ENCODE results near the gene MOB3B. TPM values are rescaled to one million over a fixed set of nuclear protein-coding genes. Genes with fewer than 3 reads are reported as not detected.

The MOB3B gene
- total RNA-seq (2021; ENCODE audit: unreplicated experiment) (0.03 TPM), Bru-seq, nascent RNA (percentile 8 among the genes with signal in this experiment), BruChase-seq, experiment 1, labeled RNA remaining after a 2-hour chase (percentile 11 among the genes with signal in this experiment), BruChase-seq, experiment 2, labeled RNA remaining after a 6-hour chase (percentile 9 among the genes with signal in this experiment)
- not detected for polyA plus RNA-seq (2012; ENCODE audit: insufficient read length)
- long read RNA-seq, result 0 reads

GRCh38 chr9:27529316-27530278, at the start of gene MOB3B:
TSS of gene MOB3B (minus strand) at chr9:27529814. CDS start at chr9:27455550, 74,264 bp downstream.
- Histone ChIP-seq H3K36me3 (ENCODE audit: control insufficient read depth, insufficient read depth, low read length) (no peaks in the 10 kb centered on the region), H3K4me3 (ENCODE audit: low read depth in 2 of 2, low read length in 2 of 2) (peak within 1 kb of the TSS; percentile 33 to 40), H3K27me3 (ENCODE audit: control insufficient read depth, insufficient read depth, low read length) (no peaks in the 10 kb centered on the region), H3K4me1 (ENCODE audit: control insufficient read depth, insufficient read depth, low read length) (no peaks in the 10 kb centered on the region), H3K9me3 (ENCODE audit: control insufficient read depth, insufficient read depth, low read depth, low read length) (no peaks in the 10 kb centered on the region), H3K27ac (ENCODE audit: low read length) (no peak within 1 kb of the TSS)
- ChIA-PET POLR2A (no interaction called here), CTCF (no interaction called here)
- BruUV-seq (replicated peaks), result no TSS peak
- peak; percentile 88 for ATAC-seq
- intact Hi-C loops (cut with micrococcal nuclease; ENCODE audit: unreplicated experiment), result loop anchor here (5.0 kb wide), 1 partner anchor 197 kb away; no protein-coding TSS in a partner anchor
- DNase-seq (ENCODE audit: low read depth, low spot score), result no peak
- in situ Hi-C loops (cut with HindIII; ENCODE audit: low pct_unique_long_range_greater_than_20kb, low sequenced_read_pairs), result no loop called here
- TF ChIP-seq CTCF (IDR thresholded peaks at IDR 0.05) (peak; percentile 75), TCF7L2 (IDR thresholded peaks at IDR 0.05; ENCODE audit: low read depth, low read length) (no peak), SIN3A (IDR thresholded peaks at IDR 0.05; ENCODE audit: borderline replicate concordance, insufficient read depth, low read depth, low read length) (no peak), REST (IDR thresholded peaks at IDR 0.05; ENCODE audit: insufficient read depth in 1 of 2, low read depth in 2 of 2, low read length in 1 of 2) (no peak), POLR2AphosphoS5 (IDR thresholded peaks at IDR 0.05; ENCODE audit: low read depth, low read length) (no peak)

- CTCF ChIA-PET, result no interaction called here
- H3K9me3 ChIP-seq (ENCODE audit: control insufficient read depth, insufficient read depth, low read depth, low read length), result no peaks in the 10 kb centered on the region
- H3K36me3 ChIP-seq (ENCODE audit: control insufficient read depth, insufficient read depth, low read length), result no peaks in the 10 kb centered on the region; the same call in 1 of the 2 replicates
- ATAC-seq (peak; percentile 92), DNase-seq (ENCODE audit: low read depth, low spot score) (peak; percentile 81)
- 0 out of 2 replicates have a peak, but pooled peaks cover 3% of the 10 kb centered on the region for H3K4me1 ChIP-seq (ENCODE audit: control insufficient read depth, insufficient read depth, low read length)
- in situ Hi-C loops (cut with HindIII; ENCODE audit: low pct_unique_long_range_greater_than_20kb, low sequenced_read_pairs), result no loop called here
- POLR2A ChIA-PET, result no interaction called here
- no peaks in the 10 kb centered on the region for H3K27me3 ChIP-seq (ENCODE audit: control insufficient read depth, insufficient read depth, low read length)
- intact Hi-C loops (cut with micrococcal nuclease; ENCODE audit: unreplicated experiment), result no loop called here
- H3K4me3 ChIP-seq (ENCODE audit: low read depth in 2 of 2, low read length in 2 of 2), result peak overlapping the region; percentile 56 to 61
- peak overlapping the region; percentile 18; the same call in 1 of the 2 replicates for H3K27ac ChIP-seq (ENCODE audit: low read length)
- TF ChIP-seq TCF7L2 (IDR thresholded peaks at IDR 0.05; ENCODE audit: low read depth, low read length) (peak; percentile 49; the same call in 1 of the 2 replicates), SIN3A (IDR thresholded peaks at IDR 0.05; ENCODE audit: borderline replicate concordance, insufficient read depth, low read depth, low read length) (no peak)
- no TSS peak for BruUV-seq (replicated peaks)
Observed at GRCh38 chr9:27573634-27574590, 44.3 kb upstream of the MOB3B start.

Data from Panc1 (cell line).